HTR-8/SVneo (cell line): ENCODE measurements around the gene ZNF627.
A peak's percentile ranks its signal among the peaks of the same experiment; 100 is the strongest.
"Not testable (repeated sequence)": the region's sequence is repeated elsewhere in the genome, so short reads cannot be mapped to it uniquely, and the experiment has no call there.

Experiments
- DNase-seq: peaks from one replicate; pipeline ENCODE4 v3.0.0; 2011; ENCODE audit warnings: low spot score, mixed read lengths; ENCODE audit not compliant: insufficient read length
- FAIRE-seq: peaks from 2 replicates; lab custom pipeline; 2011; peaks lifted over from hg19 to GRCh38; lab: Jason Lieb, UNC

The ZNF627 gene

DNA sequence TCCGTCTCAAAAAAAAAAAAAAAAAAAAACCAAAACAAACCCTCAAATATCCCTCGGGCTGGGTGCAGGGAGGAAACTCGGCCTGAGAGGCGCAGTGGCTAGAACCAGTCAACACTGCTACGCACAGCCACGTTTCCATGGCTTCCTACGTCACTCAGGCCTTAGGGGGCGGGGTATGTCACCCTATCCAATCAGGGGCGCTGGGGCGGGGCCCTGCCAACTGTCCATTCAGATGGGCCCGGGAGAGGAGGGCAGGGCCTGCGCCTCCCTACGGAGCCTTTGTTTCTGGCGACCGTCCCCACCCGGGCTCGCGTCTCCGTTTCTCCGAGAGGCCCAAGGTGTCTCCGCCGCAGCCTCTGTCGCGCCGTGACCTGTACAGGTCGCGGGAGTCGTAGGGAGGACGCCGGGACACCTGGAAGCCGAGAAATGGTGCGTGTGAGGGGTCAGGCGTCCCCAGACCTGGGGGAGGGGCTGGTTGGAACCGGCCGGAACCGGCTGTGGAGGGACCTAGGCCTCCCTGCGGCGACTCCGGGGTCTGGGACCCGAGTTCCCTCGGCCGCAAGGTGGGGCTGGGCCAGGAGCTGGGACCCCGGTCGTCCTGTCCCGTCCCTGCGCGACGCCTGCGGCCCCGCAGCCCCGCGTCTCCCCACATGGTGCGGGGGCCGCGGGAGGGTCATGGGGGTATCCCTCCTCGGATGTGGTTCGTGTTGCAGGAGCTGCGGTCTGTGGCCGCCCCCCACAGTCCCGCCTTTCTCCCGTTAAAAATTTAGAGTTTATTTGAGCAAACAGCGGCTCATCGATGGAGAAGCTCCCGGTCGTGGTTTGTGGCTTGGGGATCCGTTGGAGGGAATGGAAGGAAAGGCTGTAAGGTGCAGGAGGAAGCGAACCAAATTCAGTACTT lies at the start of gene ZNF627:
ZNF627 (plus strand) TSS at position 282 of the 901 bp plus-strand sequence; CDS start at position 427, 145 bp downstream.
- FAIRE-seq, result peak; percentile 93

DNA sequence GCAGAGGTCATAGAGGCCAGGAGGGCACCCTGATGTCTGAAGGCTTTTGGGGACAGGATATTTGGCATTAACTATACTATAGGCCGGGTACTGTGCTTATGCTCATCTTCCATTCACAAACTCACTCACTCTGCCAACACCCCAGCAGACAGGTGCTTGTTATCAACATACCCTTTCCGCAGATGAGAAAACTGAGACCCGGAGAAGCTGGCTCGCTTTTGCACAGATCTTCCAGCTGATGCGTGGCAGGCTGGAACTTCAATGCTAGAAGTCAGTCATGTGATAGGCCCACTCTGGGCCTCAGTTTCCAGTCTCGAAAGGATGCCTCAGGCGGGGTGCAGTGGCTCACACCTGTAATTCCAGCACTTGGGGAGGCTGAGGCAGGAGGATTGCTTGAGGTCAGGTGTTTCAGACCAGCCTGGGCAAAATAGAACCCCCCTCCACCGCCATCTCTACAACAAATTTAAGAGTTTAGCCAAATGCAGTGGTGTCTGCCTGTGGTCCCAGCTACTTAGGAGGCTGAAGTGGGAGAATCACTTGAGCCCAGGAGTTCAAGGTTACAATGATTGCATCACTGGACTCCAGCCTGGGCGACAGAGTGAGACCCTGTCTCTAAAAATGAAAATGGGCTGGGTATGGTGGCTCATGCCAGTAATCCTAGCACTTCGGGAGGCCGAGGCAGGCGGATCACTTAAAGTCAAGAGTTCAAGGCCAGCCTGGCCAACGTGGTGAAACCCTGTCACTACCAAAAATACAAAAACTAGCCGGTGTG lies 49.2 kb upstream of the ZNF627 start:
- no peak for FAIRE-seq
- DNase-seq, result no peak

More for the DNA sequence above, at the start of gene ZNF627:
- DNase-seq, result peak; percentile 99

DNA sequence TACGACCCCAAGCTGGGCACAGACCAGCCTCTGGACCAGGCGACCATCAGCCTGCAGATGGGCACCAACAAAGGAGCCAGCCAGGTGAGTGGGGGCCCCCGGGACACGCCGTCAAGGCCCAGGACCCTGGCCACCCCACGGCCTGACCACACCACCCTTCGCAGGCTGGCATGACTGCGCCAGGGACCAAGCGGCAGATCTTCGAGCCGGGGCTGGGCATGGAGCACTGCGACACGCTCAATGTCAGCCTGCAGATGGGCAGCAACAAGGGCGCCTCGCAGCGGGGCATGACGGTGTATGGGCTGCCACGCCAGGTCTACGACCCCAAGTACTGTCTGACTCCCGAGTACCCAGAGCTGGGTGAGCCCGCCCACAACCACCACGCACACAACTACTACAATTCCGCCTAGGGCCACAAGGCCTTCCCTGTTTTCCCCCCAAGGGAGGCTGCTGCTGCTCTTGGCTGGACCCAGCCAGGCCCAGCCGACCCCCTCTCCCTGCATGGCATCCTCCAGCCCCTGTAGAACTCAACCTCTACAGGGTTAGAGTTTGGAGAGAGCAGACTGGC lies 47.8 kb upstream of the ZNF627 start:
- DNase-seq (no peak), FAIRE-seq (no peak)

DNA sequence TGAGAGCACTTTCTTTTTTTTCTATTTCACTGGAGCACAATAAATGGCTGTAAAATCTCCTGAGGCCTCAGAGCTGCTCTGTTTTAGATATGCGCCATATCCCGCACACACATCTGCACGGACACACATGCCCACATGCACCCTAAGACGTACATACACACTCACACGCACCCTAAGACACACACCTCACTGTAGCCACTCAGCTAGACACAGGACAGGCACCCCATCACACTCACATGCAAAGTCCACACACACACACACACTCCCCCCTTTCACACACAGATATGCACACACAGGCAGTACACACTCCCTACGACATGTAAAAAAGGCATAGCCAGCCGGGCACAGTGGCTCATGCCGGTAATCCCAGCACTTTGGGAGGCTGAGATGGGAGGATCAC lies 47.0 kb upstream of the ZNF627 start:
- DNase-seq (no peak), FAIRE-seq (no peak)

DNA sequence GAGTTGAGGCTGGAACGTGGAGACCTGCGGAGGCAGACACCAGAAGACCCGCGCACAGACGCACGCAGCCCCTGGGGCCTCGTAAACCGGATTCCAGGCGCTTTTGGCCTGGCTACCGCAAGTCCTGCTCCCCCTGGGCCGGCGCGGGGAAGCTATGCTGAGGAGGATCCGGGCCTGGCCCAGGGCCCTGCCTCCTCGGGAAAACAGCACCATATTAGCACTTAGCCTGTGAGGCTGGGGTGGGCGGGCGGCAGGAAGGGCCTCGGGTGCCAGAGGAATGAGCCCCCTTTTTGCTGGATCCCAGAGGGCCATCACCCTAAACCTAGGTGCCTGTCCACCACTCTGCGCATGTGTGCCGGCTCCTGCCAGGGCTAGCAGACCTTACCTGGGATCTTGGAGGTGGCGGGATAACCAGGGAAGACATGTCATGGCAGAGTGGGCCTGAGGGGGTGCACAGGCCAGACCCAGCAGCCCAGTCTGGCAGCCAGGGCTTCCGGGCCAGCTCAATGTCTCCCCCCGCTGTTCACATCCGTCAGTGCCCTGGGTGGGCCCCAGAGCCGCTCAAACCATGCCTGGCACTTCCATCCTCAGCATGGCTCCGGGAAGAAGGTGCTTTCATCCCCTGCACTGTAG lies 45.6 kb upstream of the ZNF627 start:
- FAIRE-seq (no peak), DNase-seq (no peak)

DNA sequence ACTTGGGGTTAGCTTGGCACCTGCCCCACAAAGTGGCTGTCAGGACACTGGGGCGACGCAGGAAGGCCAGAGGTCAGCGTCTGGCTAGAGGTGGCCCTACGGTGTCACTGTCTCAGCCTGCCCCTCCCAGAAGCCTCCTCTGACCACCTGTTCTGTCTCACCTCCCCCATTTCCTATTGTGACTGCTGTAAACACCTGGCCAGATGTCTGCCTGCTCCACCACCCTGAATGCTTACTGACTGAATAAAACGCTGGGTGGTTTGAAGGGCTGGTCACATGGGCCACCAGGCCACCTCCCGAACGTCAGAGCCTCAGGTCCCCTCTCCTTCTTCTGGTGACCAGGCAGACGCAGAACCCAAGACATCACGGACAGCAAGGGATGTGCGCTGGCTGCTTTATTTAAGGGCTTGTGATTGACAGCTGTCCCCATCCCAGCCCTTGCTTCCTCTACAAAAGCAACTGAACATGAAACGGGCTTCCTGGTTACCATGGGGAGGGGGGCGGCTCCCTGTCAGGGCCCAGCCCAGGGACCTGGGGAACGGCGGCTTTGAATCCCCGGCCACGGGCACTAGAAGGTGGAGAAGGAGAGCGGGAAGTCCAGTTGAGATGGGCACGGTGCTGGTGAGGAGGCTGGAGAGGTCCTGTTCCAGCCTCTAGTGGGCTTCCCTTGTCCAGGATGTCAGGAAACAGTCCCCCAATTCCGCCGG lies 44.5 kb upstream of the ZNF627 start:
- no peak for FAIRE-seq
- no peak for DNase-seq

DNA sequence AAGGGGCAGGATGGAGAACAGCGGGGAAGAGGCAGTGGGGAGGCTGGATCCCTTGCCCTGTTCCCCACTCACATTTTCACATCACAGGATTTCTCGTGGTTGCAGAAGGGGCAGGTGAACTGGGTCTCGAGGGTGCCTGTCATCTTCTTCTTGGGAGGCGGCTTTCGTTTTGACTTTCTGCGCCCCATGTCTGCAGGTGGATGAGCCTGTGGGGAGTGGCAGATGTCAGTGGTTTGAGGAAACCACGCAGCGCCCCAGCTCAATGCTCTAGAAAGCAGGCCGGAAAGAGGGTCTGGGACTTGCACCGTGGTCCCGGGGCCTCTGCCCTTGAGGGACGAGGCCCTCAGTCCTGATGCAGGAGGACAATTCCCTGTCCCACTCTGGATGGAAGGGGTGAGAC lies 43.1 kb upstream of the ZNF627 start:
- no peak for DNase-seq
- FAIRE-seq, result no peak

DNA sequence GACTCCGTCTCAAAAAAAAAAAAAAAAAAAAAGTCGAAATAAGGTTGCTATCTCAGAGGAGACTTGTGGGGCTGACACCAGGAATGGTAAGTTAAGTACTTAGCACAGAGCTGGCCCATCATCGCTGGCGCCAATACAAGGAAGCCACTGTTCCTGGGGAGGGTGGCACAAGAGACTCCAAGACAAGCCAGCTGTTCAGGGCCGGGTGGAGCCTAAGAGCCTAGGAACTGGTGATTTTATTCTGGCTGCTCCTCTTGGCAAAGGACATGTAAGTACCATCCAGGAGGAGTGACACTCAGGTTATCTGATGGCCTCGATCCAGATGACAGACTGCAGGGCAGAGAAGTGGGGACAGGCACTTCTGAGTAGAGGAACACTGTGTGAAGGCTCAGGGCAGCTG lies 42.0 kb upstream of the ZNF627 start:
- DNase-seq, result no peak
- no peak for FAIRE-seq

DNA sequence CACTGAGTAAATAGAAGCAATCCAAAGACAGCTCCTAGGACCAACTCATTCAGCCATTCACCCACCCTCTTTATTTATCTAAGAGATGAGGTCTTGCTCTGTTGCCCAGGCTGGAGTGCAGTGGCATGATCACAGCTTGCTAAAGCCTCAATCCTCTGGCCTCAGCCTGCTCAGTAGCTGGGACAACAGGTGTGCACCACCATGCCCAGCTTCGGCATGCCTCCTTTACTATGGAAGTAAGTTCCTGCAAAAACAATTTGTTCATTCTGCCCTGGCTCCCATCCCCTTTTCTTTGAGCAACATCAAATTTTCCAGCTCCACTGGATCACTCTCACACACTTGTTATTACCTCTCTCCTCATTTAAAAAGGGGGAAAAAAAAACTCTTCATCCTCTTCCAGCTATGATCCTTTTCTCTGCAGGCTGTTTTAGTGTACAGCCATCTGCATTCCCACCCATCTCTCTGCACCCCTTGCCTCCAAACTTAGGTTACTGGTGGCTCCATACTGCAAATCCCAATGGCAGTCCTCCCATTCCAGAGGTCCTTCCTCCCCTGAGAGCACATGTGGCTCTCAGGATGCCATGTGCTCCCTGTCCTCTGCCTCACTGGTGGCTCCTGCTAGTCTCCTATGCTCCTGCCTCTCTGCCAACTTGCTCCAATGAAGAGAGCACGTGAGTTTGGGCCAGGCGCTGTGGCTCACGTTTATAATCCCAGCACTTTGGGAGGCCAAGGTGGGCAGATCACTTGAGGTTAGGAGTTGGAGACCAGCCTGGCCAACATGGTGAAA lies 40.5 kb upstream of the ZNF627 start:
- FAIRE-seq (no peak), DNase-seq (no peak)

DNA sequence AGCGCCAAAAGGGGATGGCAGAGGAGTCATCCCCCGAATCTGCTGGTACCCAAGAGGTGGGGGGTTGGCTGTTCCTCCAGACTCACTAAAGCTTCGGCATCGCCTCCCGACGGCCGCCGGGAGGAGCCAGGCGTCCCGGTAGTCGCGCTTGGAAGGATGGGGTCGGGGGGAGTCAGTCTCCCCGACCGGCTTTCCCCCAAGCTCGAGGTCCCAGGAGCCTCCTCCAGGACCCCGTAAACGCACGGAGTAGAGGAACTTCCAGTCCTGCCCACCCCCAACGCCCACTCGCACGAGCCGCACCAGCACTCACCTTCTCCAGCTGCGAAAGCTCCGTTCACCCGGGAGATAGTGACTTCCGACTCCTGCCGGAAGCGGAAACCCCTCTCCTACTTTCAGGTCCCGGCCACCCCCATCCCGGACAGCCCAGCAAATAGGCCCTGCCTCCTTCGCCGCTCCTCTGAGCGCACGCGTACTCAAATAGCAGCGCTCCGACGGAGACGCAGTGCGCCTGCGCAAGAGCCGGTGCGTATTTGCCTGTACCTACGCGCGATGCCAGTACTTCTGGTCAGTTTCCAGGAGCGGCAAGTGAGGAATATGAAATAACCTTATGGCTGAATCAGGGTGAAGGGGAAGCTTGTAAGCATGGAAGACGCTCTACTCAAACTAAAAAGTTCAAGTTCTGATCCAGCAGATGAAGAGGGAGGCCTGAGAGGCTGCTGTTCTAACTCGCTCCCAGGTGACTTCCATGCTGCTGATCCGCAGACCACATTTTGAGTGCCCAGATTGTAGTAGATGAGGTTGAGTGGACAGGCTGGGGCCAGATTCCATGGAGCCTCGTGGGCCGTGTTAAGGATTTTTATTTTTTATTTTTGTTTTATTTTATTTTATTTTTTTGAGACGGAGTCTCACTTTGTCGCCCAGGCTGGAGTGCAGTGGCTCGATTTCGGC lies 38.1 kb upstream of the ZNF627 start, which contains the start of gene ELOF1:
ELOF1 (minus strand) TSS at position 350 of the 948 bp plus-strand sequence. CDS start 4,883 bp downstream, outside the sequence.
- FAIRE-seq (peak; percentile 73), DNase-seq (peak; percentile 99)

DNA sequence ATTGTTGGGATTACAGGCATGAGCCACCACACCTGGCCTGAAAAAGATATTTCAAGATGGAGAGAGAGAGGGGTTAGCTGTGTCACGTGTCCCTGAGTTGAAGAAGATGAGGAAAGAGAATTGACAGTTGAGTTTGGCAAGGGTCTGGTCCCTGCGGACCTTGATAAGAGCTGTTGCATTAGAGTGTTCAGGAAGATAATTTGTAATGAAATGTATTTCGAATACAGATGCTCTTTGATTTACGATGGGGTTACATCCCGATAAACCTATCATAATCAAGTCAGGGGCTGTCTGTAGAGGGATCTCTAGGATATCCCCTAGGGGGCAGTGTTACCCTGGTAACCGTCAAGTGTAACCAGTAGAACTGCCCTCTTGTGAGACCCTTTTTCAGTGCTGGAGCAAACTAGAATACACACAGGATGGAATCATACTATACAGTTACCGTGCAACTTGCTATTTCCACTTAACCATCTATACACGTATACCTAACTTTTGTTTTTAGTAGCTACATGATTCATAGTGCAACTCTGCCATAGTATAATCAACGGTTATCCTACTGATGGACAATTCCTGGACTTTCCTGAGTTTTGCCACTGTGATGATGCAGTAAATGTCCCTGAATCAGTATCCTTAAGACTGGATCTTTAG lies 36.8 kb upstream of the ZNF627 start:
- DNase-seq (peak; percentile 74), FAIRE-seq (no peak)

DNA sequence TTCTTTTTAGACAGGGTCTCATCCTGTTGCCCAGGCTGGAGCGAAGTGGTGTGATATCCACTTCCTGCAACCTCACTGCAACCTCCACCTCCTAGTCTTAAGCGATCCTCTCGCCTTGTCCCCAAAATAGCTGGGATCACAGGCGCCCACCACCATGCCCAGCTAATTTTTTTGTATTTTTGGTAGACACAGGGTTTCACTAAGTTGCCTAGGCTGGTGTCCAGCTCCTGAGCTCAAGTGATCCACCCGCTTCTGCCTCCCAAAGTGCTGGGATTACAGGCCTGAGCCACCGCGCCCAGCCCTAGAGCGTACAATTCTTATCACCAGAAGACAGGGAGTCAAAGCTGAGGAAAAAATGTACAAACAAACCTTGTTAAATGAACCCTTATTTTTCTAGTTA lies 33.8 kb upstream of the ZNF627 start:
- no peak for DNase-seq
- FAIRE-seq, result no peak

DNA sequence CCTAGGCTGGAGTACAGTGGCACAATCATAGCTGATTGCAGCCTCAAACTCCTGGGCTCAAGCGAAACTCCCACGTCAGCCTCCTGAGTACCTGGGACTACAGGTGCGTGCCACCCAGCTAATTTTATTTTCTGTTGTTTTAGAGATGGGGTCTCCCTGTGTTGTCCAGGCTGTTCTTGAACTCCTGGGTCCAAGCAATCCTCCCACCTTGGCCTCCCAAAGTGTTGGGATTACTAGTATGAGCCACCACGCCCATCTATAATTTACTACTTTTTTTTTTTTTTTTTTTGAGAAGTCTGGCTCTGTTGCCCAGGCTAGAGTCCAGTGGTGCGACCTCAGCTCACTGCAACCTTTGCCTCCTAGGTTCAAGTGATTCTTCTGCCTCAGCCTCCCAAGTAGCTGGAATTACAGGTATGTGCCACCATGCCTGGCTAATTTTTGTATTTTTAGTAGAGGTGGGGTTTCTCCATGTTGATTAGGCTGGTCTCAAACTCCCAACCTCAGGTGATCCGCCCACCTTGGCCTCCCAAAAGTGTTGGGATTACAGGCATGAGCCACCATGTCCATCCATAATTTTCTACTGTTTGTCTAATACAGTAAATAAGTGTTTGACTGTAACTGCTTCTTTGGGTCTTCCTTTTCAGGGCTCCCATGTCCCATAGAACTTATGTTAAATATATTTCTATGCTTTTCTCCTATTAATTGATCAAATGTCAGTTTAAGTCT lies 33.0 kb upstream of the ZNF627 start:
- not testable (repeated sequence) for DNase-seq, FAIRE-seq

DNA sequence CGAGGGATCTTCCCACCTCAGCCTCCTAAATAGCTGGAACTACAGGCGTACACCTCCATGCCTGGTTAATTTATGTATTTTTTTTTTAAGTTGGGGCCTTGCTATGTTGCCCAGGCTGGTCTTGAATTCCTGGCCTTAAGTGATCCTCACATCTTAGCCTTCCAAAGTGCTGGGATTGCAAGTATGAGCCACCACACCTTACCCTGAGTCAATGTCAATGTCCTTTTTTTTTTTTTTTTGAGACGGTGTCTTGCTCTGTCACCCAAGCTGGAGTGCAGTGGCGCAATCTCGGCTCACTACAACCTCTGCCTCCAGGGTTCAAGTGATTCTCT lies 31.7 kb upstream of the ZNF627 start:
- not testable (repeated sequence) for FAIRE-seq, DNase-seq

DNA sequence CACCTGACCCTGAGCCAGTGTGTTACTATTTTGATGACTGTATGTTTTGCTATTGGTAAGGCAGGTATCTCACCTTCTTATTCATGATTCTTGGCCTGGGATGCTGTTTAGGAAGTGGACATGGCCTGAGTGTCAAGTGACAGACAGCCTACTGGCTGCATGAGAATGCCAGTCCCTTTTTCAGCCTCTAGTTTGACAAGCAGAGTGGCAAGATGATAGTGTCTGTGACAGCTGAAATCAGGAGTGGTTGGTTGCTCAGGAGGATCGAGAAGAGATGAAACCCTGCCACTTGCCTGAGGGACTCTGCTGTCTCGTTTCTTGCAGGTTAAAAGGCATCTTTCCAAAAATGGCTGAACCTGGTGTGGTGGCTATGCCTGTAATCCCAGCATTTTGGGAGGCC lies 31.1 kb upstream of the ZNF627 start:
- DNase-seq (no peak), FAIRE-seq (no peak)

DNA sequence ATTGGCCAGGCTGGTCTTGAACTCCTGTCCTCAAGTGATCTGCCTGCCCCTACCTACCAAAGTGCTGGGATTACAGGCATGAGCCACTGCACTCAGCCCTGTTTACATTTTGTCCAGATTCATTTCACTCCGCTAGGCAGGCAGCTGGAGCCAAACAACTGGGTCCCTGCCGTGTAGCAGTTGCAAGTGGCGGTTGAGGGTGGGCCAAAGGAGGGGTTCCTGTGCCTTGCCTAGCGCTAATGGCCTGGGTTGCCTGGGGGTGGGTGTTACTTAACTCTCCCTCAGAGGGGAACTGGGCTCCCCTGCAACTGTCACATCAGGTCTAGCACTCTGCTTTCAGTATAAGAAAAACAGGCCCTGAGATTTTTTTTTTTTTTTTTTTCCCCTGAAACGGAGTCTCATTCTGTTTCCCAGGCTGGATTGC lies 27.2 kb upstream of the ZNF627 start:
- no peak for DNase-seq
- no peak for FAIRE-seq

DNA sequence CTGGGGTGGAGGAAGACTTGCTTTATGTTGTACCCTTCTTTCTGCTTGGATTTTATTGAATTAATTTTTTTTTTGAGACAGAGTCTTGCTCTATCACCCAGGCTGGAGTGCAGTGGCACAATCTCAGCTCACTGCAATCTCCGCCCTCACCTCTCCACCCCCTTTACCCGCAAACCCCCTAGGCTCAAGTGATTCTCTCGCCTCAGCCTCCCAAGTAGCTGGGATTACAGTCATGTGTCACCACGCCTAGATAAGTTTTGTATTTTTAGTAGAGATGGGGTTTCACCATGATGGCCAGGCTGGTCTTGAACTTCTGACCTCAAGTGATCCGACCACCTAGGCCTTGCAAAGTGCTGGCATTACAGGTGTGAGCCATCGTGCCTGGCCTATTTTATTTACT lies 23.9 kb upstream of the ZNF627 start:
- FAIRE-seq, result not testable (repeated sequence)

More for the DNA sequence above, 23.9 kb upstream of the ZNF627 start:
- not testable (repeated sequence) for DNase-seq
